MM.1S (cell line): ENCODE results near the gene TMIGD3.

Experiments
- DNase-seq: peaks from one replicate; pipeline ENCODE4 v3.0.0-alpha.2; 2015
- H2AFZ ChIP-seq: fragments of 300-600 bp; sonication (generic); 2 replicates; pipeline ENCODE4 v1.6.0; 2016; ENCODE audit warnings: antibody characterized with exemption, low read length
- H3F3A ChIP-seq: fragments of 300-600 bp; sonication (generic); 2 replicates; pipeline ENCODE4 v1.6.1; 2016; ENCODE audit warnings: mild to moderate bottlenecking, antibody characterized with exemption, low read length, moderate library complexity, mixed read lengths; ENCODE audit not compliant: insufficient read depth
- H3K27ac ChIP-seq: fragments of 300-600 bp; sonication (generic); 2 replicates; pipeline ENCODE4 v1.5.1; 2016; ENCODE audit warnings: mild to moderate bottlenecking, low read length
- H3K27me3 ChIP-seq: fragments of 300-600 bp; sonication (generic); replicated peaks from 2 replicates; pipeline ENCODE4 v1.6.0; 2016; ENCODE audit warnings: low read length; ENCODE audit not compliant: insufficient read depth
- H3K36me3 ChIP-seq: fragments of 300-600 bp; sonication (generic); replicated peaks from 2 replicates; pipeline ENCODE4 v1.6.1; 2016; ENCODE audit warnings: mild to moderate bottlenecking, low read length, mixed read lengths; ENCODE audit not compliant: insufficient read depth
- H3K4me1 ChIP-seq: fragments of 300-600 bp; sonication (generic); 2 replicates; pipeline ENCODE4 v1.6.1; 2016; ENCODE audit warnings: low read length, mixed read lengths
- H3K4me2 ChIP-seq: fragments of 300-600 bp; sonication (generic); 2 replicates; pipeline ENCODE4 v1.6.0; 2016; ENCODE audit warnings: low read depth, low read length
- H3K4me3 ChIP-seq: fragments of 300-600 bp; sonication (generic); 2 replicates; pipeline ENCODE4 v1.5.1; 2016; ENCODE audit warnings: low read length, mixed read lengths
- H3K79me2 ChIP-seq: fragments of 300-600 bp; sonication (generic); 2 replicates; pipeline ENCODE4 v1.6.1; 2016; ENCODE audit warnings: mixed run types, low read length, mixed read lengths
- H3K9ac ChIP-seq: fragments of 300-600 bp; sonication (generic); 2 replicates; pipeline ENCODE4 v1.6.1; 2016; ENCODE audit warnings: low read length, mixed read lengths
- H3K9me2 ChIP-seq: fragments of 300-600 bp; sonication (generic); replicated peaks from 2 replicates; pipeline ENCODE4 v1.6.1; 2016; ENCODE audit warnings: mild to moderate bottlenecking, low read length, mixed read lengths; ENCODE audit not compliant: insufficient read depth
- H3K9me3 ChIP-seq: fragments of 300-600 bp; sonication (generic); replicated peaks from 2 replicates; pipeline ENCODE4 v1.6.1; 2016; ENCODE audit warnings: mild to moderate bottlenecking, low read length, mixed read lengths; ENCODE audit not compliant: insufficient read depth
- H4K20me1 ChIP-seq: fragments of 300-600 bp; sonication (generic); 2 replicates; pipeline ENCODE4 v1.6.1; 2016; ENCODE audit warnings: mild to moderate bottlenecking, low read length, moderate library complexity, mixed read lengths; ENCODE audit not compliant: insufficient read depth
- CTCF ChIP-seq: fragments of 300-600 bp; sonication (generic); IDR thresholded peaks from 2 replicates; pipeline ENCODE4 v1.5.1; 2016; ENCODE audit warnings: antibody characterized with exemption, low read length, mixed read lengths
- EZH2 ChIP-seq: fragments of 300-600 bp; sonication (generic); optimal IDR thresholded peaks from 2 replicates; pipeline ENCODE3; 2017; ENCODE audit warnings: low read depth, mild to moderate bottlenecking, antibody characterized with exemption, low read length, mixed read lengths
- EZH2phosphoT487 ChIP-seq: fragments of 300-600 bp; sonication (generic); IDR thresholded peaks from 2 replicates; pipeline ENCODE4 v1.6.1; 2018; ENCODE audit warnings: antibody characterized with exemption, low read length

Gene TMIGD3

GRCh38 chr1:111517469-111518225, 14.2 kb upstream of the TMIGD3 start:
- Histone ChIP-seq H3K9me3 (no peaks in the 10 kb centered on the region), H3K4me2 (no peak overlapping the region), H3K27ac (no peak overlapping the region), H3K79me2 (no peaks in the 10 kb centered on the region), H3K4me3 (no peak overlapping the region), H3K9ac (no peak overlapping the region), H3F3A (no peaks in the 10 kb centered on the region), H2AFZ (no peak overlapping the region), H4K20me1 (no peaks in the 10 kb centered on the region), H3K27me3 (no peaks in the 10 kb centered on the region), H3K36me3 (no peaks in the 10 kb centered on the region), H3K4me1 (peaks cover 14% of the 10 kb centered on the region), H3K9me2 (no peaks in the 10 kb centered on the region)
- peak; percentile 63 for DNase-seq
- TF ChIP-seq CTCF (no peak), EZH2 (no peak), EZH2phosphoT487 (no peak)

- Histone ChIP-seq H3K4me2 (no peak overlapping the region), H4K20me1 (no peaks in the 10 kb centered on the region), H3K4me1 (peaks cover 14% of the 10 kb centered on the region), H3K79me2 (no peaks in the 10 kb centered on the region), H3K36me3 (no peaks in the 10 kb centered on the region), H3K9ac (no peak overlapping the region), H3K27me3 (no peaks in the 10 kb centered on the region), H2AFZ (no peak overlapping the region), H3K9me2 (no peaks in the 10 kb centered on the region), H3K27ac (no peak overlapping the region), H3F3A (no peaks in the 10 kb centered on the region), H3K4me3 (no peak overlapping the region), H3K9me3 (no peaks in the 10 kb centered on the region)
- TF ChIP-seq EZH2phosphoT487 (no peak), EZH2 (no peak), CTCF (no peak)
- DNase-seq = no peak
Measured at GRCh38 chr1:111516005-111516535, 12.6 kb upstream of the TMIGD3 start.

GRCh38 chr1:111515291-111516004, 12.0 kb upstream of the TMIGD3 start:
- Histone ChIP-seq H3F3A (no peaks in the 10 kb centered on the region), H3K9me3 (no peaks in the 10 kb centered on the region), H3K9me2 (no peaks in the 10 kb centered on the region), H2AFZ (no peak overlapping the region), H3K79me2 (no peaks in the 10 kb centered on the region), H3K4me2 (no peak overlapping the region), H3K27me3 (no peaks in the 10 kb centered on the region), H3K9ac (no peak overlapping the region), H3K27ac (no peak overlapping the region), H3K36me3 (no peaks in the 10 kb centered on the region), H3K4me1 (peaks cover 14% of the 10 kb centered on the region), H4K20me1 (no peaks in the 10 kb centered on the region), H3K4me3 (no peak overlapping the region)
- TF ChIP-seq CTCF (no peak), EZH2 (no peak), EZH2phosphoT487 (no peak)
- DNase-seq = no peak
